HepG2 (cell line): ENCODE data around the gene LEMD2. TPM values are rescaled to one million over a fixed set of nuclear protein-coding genes. Genes with fewer than 3 reads are reported as not detected.

Experiments used
- ARNT2 ChIP-seq: sonication (generic); formaldehyde crosslinking; IDR thresholded peaks from 2 replicates; pipeline ENCODE4 v1.8.0; 2022; ENCODE audit warnings: mild to moderate bottlenecking, low read depth, missing genetic modification reagents, moderate library complexity
- BCL6 ChIP-seq: IDR thresholded peaks from 2 replicates; pipeline ENCODE4 v1.6.1; 2016; ENCODE audit warnings: missing genetic modification reagents, missing compliant biosample characterization
- BRD4 ChIP-seq: sonication (generic); formaldehyde crosslinking; IDR thresholded peaks from 2 replicates; pipeline ENCODE4 v1.4.0; 2020; ENCODE audit warnings: missing genetic modification reagents
- CERS6 ChIP-seq: sonication (generic); formaldehyde crosslinking; IDR thresholded peaks from 2 replicates; pipeline ENCODE4 v1.5.0; 2020; ENCODE audit warnings: missing genetic modification reagents
- E2F2 ChIP-seq: sonication (generic); formaldehyde crosslinking; IDR thresholded peaks from 2 replicates; pipeline ENCODE4 v1.4.0; 2020; ENCODE audit warnings: missing genetic modification reagents, borderline replicate concordance
- E2F5 ChIP-seq: sonication (generic); formaldehyde crosslinking; conservative IDR thresholded peaks from 2 replicates; pipeline ENCODE4 v1.4.0; 2020; ENCODE audit warnings: missing genetic modification reagents
- FLYWCH1 ChIP-seq: sonication (generic); formaldehyde crosslinking; IDR thresholded peaks from 2 replicates; pipeline ENCODE4 v1.8.1; 2023; ENCODE audit warnings: mild to moderate bottlenecking, missing genetic modification reagents
- GATAD1 ChIP-seq: IDR thresholded peaks from 2 replicates; pipeline ENCODE4 v1.6.1; 2016; ENCODE audit warnings: missing genetic modification reagents, missing compliant biosample characterization
- GLMP ChIP-seq: sonication (generic); formaldehyde crosslinking; IDR thresholded peaks from 2 replicates; pipeline ENCODE4 v1.9.0; 2021; ENCODE audit warnings: missing genetic modification reagents, mild to moderate bottlenecking, borderline replicate concordance
- KDM1A ChIP-seq: IDR thresholded peaks from 2 replicates; pipeline ENCODE4 v1.6.1; 2016; ENCODE audit warnings: missing compliant biosample characterization
- MXD4 ChIP-seq: IDR thresholded peaks from 2 replicates; pipeline ENCODE4 v1.6.1; 2016; ENCODE audit warnings: mild to moderate bottlenecking, missing biosample characterization, missing genetic modification reagents
- NFKBIZ ChIP-seq: IDR thresholded peaks from 2 replicates; pipeline ENCODE4 v1.6.1; 2018; ENCODE audit warnings: missing genetic modification reagents, missing compliant biosample characterization
- NFRKB ChIP-seq: fragments of 450-650 bp; IDR thresholded peaks from 2 replicates; pipeline ENCODE4 v1.6.1; 2017
- NONO ChIP-seq, 2 experiments: fragments of 450-650 bp in 1 of 2; sonication (generic) in 1 of 2; formaldehyde crosslinking in 1 of 2; IDR thresholded peaks in 1 of 2; conservative IDR thresholded peaks in 1 of 2; 2 replicates each; pipeline versions ENCODE4 v1.6.1 to v1.8.0; 2017 to 2022; ENCODE audit warnings: mild to moderate bottlenecking in 1 of 2, missing genetic modification reagents in 1 of 2, moderate library complexity in 1 of 2
- NR2F2 ChIP-seq: IDR thresholded peaks from 2 replicates; pipeline ENCODE4 v1.6.1; 2012; ENCODE audit warnings: low read depth, inconsistent platforms, borderline replicate concordance
- NR3C1 ChIP-seq: sonication (generic); formaldehyde crosslinking; IDR thresholded peaks from 2 replicates; pipeline ENCODE4 v1.4.0; 2020; ENCODE audit warnings: missing genetic modification reagents
- PCBP1 ChIP-seq: fragments of 200-400 bp; formaldehyde crosslinking; IDR thresholded peaks from 2 replicates; pipeline ENCODE4 v1.6.1; 2017; ENCODE audit warnings: mild to moderate bottlenecking, low read depth, low read length, borderline replicate concordance
- RARG ChIP-seq: sonication (generic); formaldehyde crosslinking; IDR thresholded peaks from 2 replicates; pipeline ENCODE4 v1.4.0; 2020; ENCODE audit warnings: low read depth, mild to moderate bottlenecking, missing genetic modification reagents
- RFXANK ChIP-seq: IDR thresholded peaks from 2 replicates; pipeline ENCODE4 v1.6.1; 2016
- SNAI1 ChIP-seq: sonication (generic); formaldehyde crosslinking; IDR thresholded peaks from 2 replicates; pipeline ENCODE4 v1.5.0; 2020; ENCODE audit warnings: mild to moderate bottlenecking, missing genetic modification reagents, borderline replicate concordance
- ZNF101 ChIP-seq: sonication (generic); formaldehyde crosslinking; IDR thresholded peaks from 2 replicates; pipeline ENCODE4 v1.4.0; 2020; ENCODE audit warnings: mild to moderate bottlenecking, low read depth, missing genetic modification reagents, borderline replicate concordance
- ZNF160 ChIP-seq: sonication (generic); formaldehyde crosslinking; IDR thresholded peaks from 2 replicates; pipeline ENCODE4 v1.8.0; 2022; ENCODE audit warnings: mild to moderate bottlenecking, inconsistent platforms, missing genetic modification reagents
- ZNF34 ChIP-seq: sonication (generic); formaldehyde crosslinking; IDR thresholded peaks from 2 replicates; pipeline ENCODE4 v1.4.0; 2020; ENCODE audit warnings: mild to moderate bottlenecking, missing genetic modification reagents, borderline replicate concordance
- ZNF362 ChIP-seq: sonication (generic); formaldehyde crosslinking; IDR thresholded peaks from 2 replicates; pipeline ENCODE4 v1.4.0; 2020; ENCODE audit warnings: missing genetic modification reagents, mild to moderate bottlenecking, borderline replicate concordance
- ZNF547 ChIP-seq: sonication (generic); formaldehyde crosslinking; IDR thresholded peaks from 2 replicates; pipeline ENCODE4 v1.5.1; 2020; ENCODE audit warnings: mild to moderate bottlenecking, missing genetic modification reagents
- ZNF580 ChIP-seq: IDR thresholded peaks from 2 replicates; pipeline ENCODE4 v1.6.1; 2016; ENCODE audit warnings: low read depth, borderline replicate concordance
- ZNF747 ChIP-seq: sonication (generic); formaldehyde crosslinking; IDR thresholded peaks from 2 replicates; pipeline ENCODE4 v1.8.1; 2023; ENCODE audit warnings: missing genetic modification reagents, mild to moderate bottlenecking, borderline replicate concordance
- ZNF776 ChIP-seq: sonication (generic); formaldehyde crosslinking; IDR thresholded peaks from 2 replicates; pipeline ENCODE4 v1.4.0; 2020; ENCODE audit warnings: mild to moderate bottlenecking, missing genetic modification reagents
- polyA plus RNA-seq, 8 experiments: library from polyadenylated mRNA; depleted of rRNA in 3 of 8; stranded (reverse) in 7 of 8; unstranded in 1 of 8; fragments of >200 nt; fragmentation: Illumina TruSeq in 4 of 8; extraction: Trizol in 4 of 8; gene quantifications; 2 replicates each; pipeline versions ENCODE4 v1.2.1 to v1.2.3, GENCODE V29; 2011 to 2016; ENCODE audit warnings: low read depth in 4 of 8, missing spikeins in 1 of 8, mixed read lengths in 1 of 8; ENCODE audit not compliant: insufficient read depth in 1 of 8
- total RNA-seq, 5 experiments: library from RNA; depleted of rRNA; stranded (reverse); fragments of >200 nt; fragmentation: Illumina TruSeq; extraction: Trizol; gene quantifications; 2 replicates each; pipeline ENCODE4 v1.2.3, GENCODE V29; 2016; ENCODE audit warnings: low read depth in 1 of 5

LEMD2 gene
- total and polyA plus RNA-seq, 2 of the 13 experiments (the other 11 are each of a cell fraction or from before 2014, with no cell fraction given), result 45.2 to 62.9 TPM

- TF ChIP-seq ZNF160 (CRISPR knock-in tag) (no peak), ZNF747 (CRISPR knock-in tag) (no peak), SNAI1 (CRISPR knock-in tag) (no peak), NONO (IDR thresholded peaks at IDR 0.05) (no peak), NONO (CRISPR knock-in tag; conservative IDR thresholded peaks at IDR 0.05) (no peak), ARNT2 (0 out of 2 replicates have a peak, but pooled peaks have one; percentile 34), PCBP1 (no peak), GLMP (CRISPR knock-in tag) (no peak), E2F5 (no peak), CERS6 (no peak), NR2F2 (no peak), MXD4 (no peak), FLYWCH1 (CRISPR knock-in tag) (no peak), BRD4 (CRISPR knock-in tag) (no peak), ZNF34 (no peak), ZNF362 (CRISPR knock-in tag) (no peak), E2F2 (no peak), BCL6 (CRISPR knock-in tag) (no peak), RFXANK (no peak), NR3C1 (CRISPR knock-in tag) (no peak), KDM1A (no peak), ZNF101 (CRISPR knock-in tag) (no peak), NFKBIZ (CRISPR knock-in tag) (no peak), GATAD1 (CRISPR knock-in tag) (no peak), ZNF580 (no peak), ZNF776 (CRISPR knock-in tag) (no peak), ZNF547 (CRISPR knock-in tag) (no peak), RARG (CRISPR knock-in tag) (no peak), NFRKB (no peak)
Observed at GRCh38 chr6:33740204-33740608, 48.7 kb downstream of the LEMD2 start (continued).
